CD1c-positive myeloid dendritic cell (primary cell): ENCODE measurements around the gene PXDN.

Experiments used
- DNase-seq: peaks from one replicate; pipeline ENCODE4 v3.0.0-alpha.2; 2016; ENCODE audit errors: extremely low spot score

PXDN gene

DNA sequence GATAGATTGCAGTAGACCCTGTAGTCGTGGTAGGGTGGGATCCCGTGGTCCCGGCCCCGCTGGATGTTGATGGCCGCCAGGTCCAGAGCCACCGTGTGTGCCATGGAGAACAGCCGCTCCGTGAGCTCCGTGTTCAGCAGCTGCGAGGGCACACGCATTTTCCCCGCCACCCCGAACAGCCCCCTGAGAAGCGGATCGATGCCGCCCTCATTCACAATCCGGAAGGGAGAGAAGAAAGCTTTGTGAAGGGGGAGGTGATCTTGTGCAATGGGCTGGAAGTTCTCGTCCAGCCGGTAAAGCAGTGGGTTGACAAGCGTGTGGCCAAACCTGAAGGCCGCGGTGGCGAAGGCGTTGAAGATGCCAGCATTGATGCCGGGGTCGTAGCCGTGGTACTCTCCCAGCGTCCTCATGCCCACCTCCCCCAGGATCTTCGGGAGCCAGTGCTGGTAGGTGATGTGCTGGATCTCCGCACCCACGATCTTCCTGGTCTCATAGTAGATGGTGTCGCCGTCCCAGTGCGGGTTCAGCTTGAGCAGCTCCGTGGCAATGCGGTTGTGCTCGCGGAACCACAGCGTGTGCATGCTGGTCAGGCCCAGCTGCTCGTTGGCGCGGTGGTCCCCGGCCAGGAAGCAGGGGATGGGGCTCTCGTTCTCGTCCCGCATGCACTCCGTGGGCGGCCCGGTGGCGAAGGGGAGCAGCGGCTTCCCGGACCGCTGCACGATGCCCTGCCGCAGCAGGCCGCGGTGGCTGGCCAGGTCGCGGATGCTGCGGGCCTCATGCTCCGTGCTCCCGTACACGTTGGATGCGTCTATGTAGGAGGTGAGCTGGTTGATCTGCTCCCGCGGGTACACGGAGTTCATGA lies 95.8 kb downstream of the PXDN start:
- DNase-seq = no peak

DNA sequence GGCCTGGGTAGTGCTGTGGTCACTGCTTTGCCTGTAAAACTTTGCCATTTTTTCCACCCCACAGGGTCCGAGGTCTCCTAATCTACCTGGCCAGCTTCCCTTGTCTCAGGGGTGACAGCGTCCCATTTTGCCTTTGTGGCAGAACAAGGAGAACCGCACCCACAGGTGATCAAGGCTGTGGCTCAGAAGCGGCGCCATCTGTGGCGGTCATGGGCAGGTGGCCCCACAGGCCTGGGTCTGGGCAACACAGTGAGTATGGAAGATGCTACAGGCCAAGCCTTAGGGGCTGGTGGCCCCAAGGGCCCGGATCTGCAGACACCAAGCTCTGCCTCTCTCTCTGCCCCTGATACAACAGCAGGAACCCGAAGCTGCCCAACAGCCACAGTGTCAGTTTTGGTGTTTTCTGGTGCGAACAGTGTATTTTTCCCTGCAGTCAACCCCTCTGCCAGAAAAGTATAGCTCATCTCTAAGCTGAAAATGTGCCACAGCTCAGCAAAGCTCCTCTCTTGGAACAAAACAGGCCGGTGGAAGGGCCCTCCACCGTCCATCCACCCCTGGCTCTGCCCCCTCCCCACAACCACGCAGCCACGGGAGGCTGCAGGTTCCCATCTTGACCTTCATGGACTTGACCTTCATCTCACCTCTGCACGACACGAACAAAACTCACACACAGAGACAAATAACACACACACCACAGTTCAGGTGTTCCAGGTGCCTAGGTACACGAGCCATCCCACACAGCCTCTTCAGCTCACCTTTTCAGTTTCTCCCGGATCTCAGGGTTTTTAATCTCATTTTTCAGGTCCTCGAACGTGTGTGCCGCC lies 96.7 kb downstream of the PXDN start:
- no peak for DNase-seq

DNA sequence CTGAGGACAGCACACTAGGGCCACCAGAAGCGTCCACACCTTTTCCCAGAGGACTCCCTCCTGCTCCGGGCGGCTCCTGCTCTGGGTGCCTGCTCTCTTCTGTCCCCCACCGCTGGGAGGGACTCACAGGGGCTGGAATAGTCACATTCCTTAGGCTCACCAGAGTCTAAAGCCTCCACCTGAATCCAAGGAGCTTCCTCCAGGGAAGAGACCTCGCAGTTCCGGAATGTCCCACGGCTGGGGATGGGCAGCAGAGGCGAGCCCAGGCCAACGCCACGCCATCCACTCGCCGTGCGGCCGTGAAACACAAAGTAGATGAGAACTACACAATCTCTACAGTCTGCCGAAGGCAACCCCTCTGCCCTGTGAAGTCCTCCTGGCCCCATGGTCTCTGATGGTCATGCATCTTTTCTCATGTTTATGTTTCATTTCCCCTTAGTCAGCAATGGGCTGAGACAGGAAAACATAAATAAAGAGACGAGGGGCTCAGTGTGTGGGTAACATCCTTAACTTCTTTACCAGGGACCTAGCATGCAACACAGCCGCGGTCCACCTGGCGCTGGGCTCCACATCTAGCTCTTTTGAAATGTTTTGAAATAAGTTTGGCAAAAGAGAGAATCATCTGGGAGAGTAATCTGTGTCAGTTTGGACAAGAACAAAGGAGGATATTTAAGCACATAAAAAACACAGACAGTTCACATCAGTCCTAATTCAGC lies 98.4 kb downstream of the PXDN start:
- no peak for DNase-seq

DNA sequence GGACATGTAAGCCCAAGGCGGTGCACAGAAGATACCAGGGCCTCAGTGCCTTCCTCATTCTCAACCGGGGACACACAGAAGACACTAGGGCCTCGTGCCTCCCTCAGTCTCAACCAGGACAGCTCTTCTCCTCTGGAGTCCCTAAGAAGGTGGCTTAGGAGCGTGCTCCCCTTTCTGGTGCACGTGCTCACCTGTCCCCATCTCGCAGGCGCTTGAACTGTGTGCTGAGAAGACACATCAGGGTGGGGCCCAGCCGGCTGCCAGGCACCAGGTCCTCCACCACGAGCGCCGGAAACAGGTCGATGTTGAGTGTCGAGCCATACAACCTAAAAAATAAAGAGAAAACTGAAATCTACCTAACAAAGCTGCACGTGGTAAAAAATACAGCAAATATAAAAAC lies 99.9 kb downstream of the PXDN start:
- no peak for DNase-seq

DNA sequence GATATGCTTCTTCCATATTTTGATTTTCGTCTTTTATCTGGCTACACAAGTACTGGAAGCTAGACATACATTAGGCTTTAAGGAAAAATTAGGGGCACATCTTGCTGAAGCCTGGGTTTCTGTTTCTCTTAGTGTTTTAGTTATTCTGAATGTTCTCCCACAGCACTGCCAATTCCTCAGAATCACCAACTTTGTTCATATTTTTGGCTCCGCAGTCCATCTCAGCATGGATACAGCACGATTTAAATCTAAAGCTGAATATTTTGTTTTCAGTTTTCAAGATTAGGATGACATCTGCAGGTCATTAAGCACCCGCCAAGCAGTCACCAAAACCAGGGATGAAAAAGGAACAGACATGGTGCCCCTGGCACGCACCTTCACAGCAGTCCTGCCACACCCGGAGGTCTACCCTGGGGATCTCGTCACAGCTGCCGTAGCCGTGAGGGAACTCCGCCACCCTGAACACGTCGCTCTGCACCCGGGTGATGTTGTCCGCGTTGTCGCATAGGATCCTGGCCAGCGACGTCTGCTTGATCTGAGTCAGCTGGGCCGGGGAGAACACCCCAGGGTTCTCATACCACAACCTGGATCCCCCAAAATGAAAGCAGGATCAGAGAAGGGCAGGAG lies 101.2 kb downstream of the PXDN start:
- DNase-seq = no peak

DNA sequence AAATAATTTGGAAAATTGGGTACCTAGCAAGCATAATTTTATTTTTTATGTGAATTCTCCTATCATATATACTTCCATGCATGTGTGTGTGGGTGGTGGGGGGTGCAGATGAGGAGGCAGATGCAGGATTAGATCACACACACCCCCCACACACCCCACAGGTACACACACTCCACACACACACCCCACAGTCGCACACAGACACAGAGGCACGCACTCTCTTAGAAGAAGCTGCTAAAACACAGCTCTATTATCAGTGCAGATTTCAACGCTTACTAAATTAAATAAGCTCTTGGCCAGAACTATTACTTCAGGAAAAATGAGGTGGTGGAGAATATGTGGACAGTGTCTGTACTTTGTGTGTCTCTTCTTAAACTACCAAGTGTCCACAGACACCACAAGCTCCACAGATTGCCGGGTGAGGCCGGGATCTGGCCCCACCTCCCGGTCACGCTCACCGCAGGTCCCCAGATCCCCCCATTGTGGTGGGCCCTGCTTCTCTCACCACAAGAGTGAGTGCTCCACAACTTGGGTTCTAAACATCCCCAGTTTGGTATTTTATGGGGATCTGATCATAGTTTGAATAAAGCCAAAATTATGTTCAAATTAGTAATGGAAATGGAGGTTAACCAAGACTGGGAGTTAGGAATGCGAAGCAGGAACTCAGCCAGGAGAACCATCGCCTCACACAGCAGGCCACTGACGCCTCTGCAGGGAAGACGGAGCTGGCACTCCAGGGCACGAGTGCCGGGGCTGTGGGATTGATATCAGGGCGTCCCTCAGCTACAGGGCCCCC lies 102.1 kb downstream of the PXDN start:
- DNase-seq = no peak

DNA sequence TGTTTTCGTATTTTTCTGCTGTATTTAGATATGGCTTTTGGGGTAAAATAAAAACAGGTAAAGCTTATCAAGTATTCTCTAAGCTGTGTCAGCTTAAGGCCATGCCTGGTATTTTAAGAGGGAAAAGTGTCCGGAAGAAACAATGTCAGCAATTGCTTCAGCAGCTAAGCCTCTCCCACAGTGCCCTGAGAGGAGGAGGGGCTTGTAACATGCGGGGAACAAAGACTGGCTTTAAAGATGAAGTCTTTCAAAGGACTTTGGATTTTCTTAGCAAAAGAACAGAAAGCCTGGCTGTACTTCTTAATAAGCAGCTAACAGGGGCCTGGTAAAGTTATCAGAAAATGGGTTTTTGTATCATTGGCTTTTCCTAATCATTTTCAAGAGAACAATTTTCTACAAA lies 102.8 kb downstream of the PXDN start:
- DNase-seq = no peak

DNA sequence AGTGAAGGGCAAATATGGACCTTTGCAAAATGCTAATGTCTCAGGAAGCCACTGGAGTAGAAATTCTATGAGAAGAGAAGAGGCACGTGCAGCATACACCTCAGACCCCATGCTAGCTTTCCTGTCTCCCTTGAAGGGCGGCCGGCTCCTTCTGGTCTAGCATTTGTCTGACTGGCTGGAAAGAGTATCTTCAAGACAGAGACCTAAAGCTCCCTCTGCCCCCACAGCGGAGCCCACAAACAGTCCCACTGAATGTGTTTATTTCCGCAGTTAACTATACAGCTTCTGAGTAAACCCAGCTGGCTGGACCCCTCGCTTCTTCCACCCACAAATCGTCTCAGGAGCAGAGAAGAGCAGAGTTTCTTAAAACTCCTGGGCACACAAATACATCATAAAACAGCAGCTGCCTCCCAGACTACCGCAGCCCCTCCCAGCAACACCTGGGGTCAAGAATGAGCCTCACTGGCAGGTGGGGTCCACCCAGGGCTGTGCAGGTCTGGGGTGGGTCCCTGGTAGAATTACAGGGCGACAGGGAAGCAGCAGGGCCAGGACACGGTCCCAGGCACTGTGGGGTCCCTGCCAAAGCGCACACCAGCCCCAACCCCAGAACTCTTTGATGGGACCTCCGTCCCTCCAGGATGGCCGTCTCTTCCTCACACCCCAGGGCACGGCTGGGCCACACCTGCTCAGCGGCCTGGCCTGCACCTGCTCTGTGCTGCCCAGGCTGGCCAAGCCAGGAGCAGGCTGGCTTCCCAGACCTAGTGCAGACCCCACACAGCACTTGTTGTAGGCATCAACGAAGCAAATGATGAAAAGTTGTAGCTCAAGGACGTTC lies 103.8 kb downstream of the PXDN start:
- DNase-seq = no peak

DNA sequence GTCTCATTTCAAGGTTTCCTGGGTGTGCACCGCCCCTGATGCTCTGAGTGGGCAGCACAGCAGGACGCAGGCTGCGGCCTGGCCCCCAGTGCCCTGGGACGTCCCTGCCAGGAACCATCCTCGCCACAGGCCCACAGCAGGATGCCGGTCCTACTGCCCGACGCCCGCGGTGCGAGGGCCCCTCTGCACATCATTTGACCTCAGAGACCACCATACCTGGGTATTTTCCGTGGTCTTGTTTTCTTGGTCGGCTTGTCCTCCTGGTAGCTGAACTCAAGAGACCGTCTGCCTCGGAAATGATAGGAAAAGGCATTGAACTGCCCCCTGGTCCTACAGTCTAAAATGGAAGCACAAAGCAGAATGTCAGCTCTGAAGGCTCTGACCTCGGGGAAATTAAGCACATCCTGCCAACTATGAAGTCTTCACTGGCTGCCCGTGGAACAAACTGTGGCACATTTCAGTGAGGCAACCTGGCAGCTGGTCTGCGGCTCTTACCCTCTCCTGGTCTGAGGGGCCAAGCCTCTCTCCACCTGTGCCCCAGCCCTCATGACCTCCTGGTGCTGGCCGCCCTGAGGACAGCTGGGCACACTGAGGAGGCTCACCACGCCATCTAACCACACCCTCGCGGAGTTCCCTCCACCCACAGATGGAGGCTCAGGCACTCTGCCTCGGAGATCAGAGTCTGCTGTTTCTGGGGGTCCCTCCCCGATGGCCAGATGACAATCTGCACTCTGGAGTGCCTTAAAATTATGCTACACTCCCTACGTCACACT lies 105.0 kb downstream of the PXDN start:
- no peak for DNase-seq

DNA sequence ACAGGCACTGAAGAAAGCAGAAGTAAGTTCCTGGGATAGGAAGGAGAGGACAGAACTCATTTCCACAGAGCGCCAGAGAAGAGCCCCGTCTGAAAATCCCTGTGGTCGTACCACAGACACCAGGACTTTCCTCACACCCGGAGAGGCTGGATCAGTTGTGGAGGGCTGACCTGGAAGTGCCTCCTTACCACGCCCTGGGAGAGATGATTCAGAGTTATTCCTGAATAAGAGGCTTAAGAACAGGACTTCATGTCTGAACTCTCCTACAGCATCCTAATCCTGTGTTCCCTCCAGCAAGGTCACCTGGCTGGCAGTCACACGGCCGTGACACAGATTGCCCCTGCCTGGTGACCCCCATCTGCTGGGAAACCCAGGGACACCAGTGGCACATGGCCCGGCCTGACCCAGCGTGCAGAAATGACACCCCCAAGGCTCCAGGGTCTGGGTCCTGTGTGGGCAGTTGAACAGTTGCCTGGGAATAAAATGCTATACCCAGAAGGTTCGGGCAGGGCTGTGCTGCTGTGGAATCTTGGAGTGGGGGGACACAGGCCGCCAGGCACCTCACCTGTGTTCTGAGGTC lies 105.9 kb downstream of the PXDN start:
- no peak for DNase-seq

DNA sequence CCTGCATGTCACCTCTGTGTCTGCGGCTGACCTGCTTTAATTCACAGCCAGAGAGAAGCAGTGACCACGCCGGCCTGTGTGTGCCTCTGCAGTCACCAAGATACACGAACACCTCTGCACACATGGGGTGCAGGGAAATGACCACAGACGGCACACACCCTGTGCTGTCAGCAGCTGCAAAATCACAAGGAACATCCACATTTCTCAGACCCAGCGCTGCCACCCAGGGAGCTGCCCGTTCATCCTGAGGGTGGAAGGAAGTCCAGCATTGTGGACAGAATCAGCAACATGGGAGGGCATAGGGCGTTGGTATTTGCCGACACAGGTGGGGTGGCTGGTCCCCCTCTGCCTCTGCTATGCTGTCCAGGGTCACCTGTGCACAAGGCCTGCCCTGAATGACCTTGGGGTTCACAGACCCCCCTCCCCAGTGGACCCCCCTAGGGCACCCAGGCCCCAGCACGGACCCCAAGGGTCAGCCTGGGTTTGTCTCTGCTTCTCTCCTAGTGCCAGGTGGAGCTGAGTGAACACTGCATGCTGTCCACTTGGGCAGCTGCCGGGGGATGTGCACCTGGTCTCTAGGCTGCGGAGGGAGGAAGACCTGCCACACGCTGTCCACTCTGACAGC lies 107.4 kb downstream of the PXDN start:
- no peak for DNase-seq

DNA sequence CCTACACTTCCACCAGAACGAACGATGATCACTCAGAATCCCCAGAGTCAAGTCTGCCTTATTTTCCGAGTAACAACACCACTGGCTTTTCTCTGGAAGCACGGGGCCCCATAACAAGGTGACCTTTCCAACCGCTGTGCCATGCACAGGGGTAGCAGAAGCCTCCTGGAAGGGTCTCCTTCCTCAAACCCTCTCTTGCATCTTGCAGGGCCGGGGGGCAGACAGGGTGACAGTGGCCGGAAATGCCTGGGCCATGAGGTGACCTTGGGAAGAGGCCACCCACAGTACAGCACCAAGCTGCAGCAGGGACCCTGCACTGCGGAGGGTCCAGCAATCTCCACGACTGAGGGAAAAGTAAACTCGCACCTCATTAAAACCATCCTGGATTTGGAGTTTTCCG lies 108.5 kb downstream of the PXDN start:
- DNase-seq = no peak

DNA sequence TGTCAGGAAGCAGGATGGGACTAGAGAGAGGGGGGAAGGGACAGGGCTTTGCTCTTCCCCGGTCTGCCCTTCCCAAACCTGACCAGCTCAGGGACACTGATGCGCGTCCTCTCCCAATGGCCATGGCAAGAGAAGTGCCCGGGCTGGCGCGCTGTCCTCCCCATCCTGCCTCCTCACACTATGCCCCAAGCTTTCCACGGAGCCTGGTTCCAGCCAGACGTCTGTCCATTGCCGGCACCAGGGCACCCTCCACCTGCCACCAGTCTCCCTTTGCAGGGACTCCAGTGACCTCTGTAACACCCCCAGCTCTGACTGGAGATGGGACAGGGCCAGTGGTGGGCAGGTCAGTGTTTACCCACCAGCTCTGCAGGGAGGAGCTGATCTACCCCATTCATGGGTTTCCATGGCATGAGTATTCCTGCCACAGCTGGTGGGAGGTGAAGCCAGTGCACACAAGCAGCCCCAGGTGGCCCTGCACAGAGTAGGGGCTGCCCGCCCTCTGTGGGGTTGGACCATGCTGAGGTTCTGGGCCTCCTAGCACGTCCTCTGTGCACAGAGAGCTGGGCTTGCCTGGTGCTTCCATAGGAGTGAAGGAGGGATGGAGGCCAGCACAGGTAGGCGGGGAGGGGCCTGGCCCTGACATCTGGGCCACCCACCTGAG lies 109.5 kb downstream of the PXDN start:
- DNase-seq = no peak

DNA sequence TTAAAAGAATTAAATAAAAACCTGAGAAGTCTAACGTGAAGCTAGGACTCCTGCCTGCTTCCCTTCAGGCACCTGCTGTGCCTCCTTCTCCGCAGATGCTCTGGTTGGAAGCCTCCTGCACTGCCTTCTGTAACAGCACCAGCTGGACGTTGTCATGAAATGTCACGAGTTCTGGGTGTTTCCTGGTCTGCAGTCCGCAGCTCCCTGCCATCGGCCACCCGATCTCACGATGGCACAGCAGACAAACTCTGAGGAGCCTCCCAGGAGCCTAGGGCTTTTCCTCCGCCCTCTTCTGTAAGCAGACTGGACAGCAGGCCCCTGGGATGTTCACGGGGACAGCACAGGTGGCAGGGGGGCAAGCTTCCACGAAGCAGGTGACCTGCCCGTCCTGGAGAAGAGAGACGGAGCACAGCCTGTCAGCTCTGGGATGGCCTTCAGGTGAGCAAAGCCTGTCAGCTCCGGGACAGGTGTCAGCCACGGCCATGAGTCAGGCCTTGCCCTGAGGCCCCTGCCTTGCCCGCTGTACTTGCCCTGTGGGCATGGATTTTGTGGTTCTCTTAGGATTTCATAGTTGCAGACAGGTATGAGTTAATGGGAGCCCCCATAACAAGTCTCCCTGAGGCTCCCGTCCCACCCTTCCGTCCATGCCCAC lies 110.3 kb downstream of the PXDN start:
- no peak for DNase-seq

DNA sequence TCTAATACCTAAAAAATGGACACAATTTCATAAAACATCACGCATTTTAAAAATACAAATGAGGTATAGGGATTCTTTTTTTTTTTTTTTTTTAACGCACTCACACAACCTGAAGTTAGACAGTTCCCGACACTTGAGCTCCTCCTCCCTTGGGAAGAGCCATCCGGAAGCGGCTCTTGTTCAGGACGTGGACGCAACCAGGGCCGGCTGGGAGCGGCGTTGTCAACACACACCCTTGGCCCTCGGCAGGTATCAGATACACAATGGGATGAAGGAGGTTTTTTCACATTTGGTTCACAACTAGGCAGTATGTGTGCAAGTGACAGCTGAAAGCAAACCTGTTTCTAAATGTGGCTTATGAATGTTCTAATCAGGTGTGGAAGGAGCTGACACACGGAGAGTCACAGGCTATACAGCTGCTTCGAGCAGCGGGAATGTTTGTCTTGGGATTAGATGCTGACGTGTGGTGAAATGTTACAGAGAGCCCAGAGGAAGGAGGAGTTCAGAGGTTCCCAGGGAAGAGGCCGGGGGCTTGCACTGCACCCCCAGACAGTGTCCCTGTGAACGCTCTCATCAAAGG lies 111.1 kb downstream of the PXDN start:
- DNase-seq = no peak

DNA sequence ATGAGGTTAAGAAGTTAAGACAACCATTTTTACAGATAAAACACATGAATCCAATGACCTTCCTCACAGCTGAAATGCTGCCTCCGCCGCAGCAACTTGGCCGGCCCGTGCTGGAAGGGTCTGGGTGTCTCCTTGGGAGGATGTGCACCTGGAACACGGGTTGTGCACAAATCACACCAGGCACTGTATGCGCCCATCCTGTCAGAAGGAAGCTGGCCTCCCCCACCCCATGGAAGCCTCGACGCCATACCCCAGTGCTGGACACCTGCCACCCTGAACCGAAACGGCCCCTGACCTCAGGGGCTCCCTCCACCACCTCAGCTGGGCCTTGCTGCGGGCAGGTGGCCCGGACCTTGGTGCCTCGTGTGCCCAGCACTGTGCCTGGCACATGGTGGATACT lies 111.8 kb downstream of the PXDN start:
- DNase-seq = no peak

DNA sequence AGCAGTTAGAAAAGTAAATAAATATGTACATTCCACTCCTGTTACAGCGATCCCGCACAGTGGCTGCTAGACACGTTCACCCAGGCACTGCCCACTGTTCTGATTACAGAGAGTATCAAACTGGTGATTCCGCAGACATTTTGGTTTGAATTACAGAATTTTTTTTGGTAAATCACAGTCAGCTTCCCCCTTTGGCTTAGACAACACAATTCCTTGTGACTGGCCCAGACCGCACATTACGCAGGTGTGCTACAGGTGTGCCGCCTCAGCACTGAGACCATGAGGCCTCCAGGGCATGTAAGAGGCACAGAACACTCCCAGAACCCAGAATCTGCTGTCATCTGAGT lies 112.3 kb downstream of the PXDN start:
- no peak for DNase-seq
